K562 (cell line): ENCODE results near the gene OR2B2. TPM values are rescaled to one million over a fixed set of nuclear protein-coding genes. Genes with fewer than 3 reads are reported as not detected.
A peak's percentile ranks its signal among the peaks of the same experiment; 100 is the strongest.

Experiments
- ATF1 ChIP-seq, 2 experiments: fragments of 450-650 bp in 1 of 2; IDR thresholded peaks; 2 replicates each; pipeline ENCODE4 v1.6.1; 2016; ENCODE audit warnings: missing compliant biosample characterization in 1 of 2, missing genetic modification characterization in 1 of 2
- CBFB ChIP-seq: sonication (generic); formaldehyde crosslinking; IDR thresholded peaks from 2 replicates; pipeline ENCODE4 v1.4.0; 2020; ENCODE audit warnings: mild to moderate bottlenecking, missing genetic modification reagents
- CHCHD3 ChIP-seq: fragments of 250-450 bp; sonication (Bioruptor Pico); IDR thresholded peaks from 2 replicates; pipeline ENCODE4 v2.1.2; 2022; ENCODE audit warnings: mild to moderate bottlenecking
- CHD1 ChIP-seq: fragments of 200-600 bp; sonication (generic); IDR thresholded peaks from one replicate; pipeline ENCODE4 v1.6.1; 2012; ENCODE audit warnings: mild to moderate bottlenecking, moderate library complexity, low read length, inconsistent platforms
- FOXK1 ChIP-seq: sonication (generic); formaldehyde crosslinking; IDR thresholded peaks from 2 replicates; pipeline ENCODE4 v1.8.0; 2022; ENCODE audit warnings: missing genetic modification reagents, mild to moderate bottlenecking, borderline replicate concordance
- RBBP5 ChIP-seq: fragments of 200-600 bp; sonication (generic); IDR thresholded peaks from 2 replicates; pipeline ENCODE4 v1.6.1; 2012; ENCODE audit warnings: borderline replicate concordance, mild to moderate bottlenecking, low read length, control low read depth, inconsistent platforms; ENCODE audit not compliant: insufficient read depth, poor library complexity, severe bottlenecking
- SMARCB1 ChIP-seq: IDR thresholded peaks from 2 replicates; pipeline ENCODE4 v1.6.1; 2011; ENCODE audit warnings: improper control_type of control experiment, low read depth; ENCODE audit not compliant: insufficient read length
- ZFP1 ChIP-seq: fragments of 450-650 bp; formaldehyde crosslinking; IDR thresholded peaks from 2 replicates; pipeline ENCODE4 v1.4.0; 2020; ENCODE audit warnings: mild to moderate bottlenecking, mixed read lengths
- ZKSCAN1 ChIP-seq: fragments of 150-350 bp; IDR thresholded peaks from 2 replicates; pipeline ENCODE4 v1.6.1; 2016; ENCODE audit warnings: low read depth, low read length
- ZNF696 ChIP-seq: fragments of 250-450 bp; sonication (Bioruptor Pico); conservative IDR thresholded peaks from 2 replicates; pipeline ENCODE4 v1.4.0; 2020; ENCODE audit warnings: mild to moderate bottlenecking, moderate library complexity
- polyA plus RNA-seq, 8 experiments: library from polyadenylated mRNA; depleted of rRNA in 4 of 8; stranded (reverse) in 5 of 8; unstranded in 3 of 8; fragments of >200 nt; fragmentation: Nextera tagmentation in 2 of 8; fragmentation: Illumina TruSeq in 1 of 8; extraction: Ambion mirVana in 2 of 8; extraction: Trizol in 1 of 8; gene quantifications; 2 replicates each; pipeline versions ENCODE4 v1.2.1 to v1.2.3, GENCODE V29; 2011 to 2014; ENCODE audit warnings: inconsistent platforms in 1 of 8, missing spikeins in 1 of 8
- total RNA-seq, 7 experiments: library from RNA; depleted of rRNA in 6 of 7; stranded (reverse); fragments of >200 nt in 6 of 7; fragmentation: Illumina TruSeq in 2 of 7; extraction: Trizol in 2 of 7; gene quantifications; 2 replicates each; pipeline versions ENCODE4 v1.2.1 to v1.2.3, GENCODE V29; 2011 to 2021; ENCODE audit warnings: low replicate concordance in 1 of 7
- TF ChIP-seq, protein P1 (sequence below), 2 experiments: fragments of 450-650 bp; formaldehyde crosslinking in 1 of 2; IDR thresholded peaks; 2 replicates each; pipeline versions ENCODE4 v1.4.0 to v1.6.1; 2014 to 2020; ENCODE audit warnings: mild to moderate bottlenecking in 2 of 2, borderline replicate concordance in 1 of 2, low read depth in 1 of 2
- TF ChIP-seq, protein P2 (sequence below): sonication (generic); formaldehyde crosslinking; IDR thresholded peaks from 2 replicates; pipeline ENCODE4 v1.8.0; 2022; ENCODE audit warnings: missing genetic modification reagents, mild to moderate bottlenecking, borderline replicate concordance
- TF ChIP-seq, protein P3 (sequence below): fragments of 450-650 bp; IDR thresholded peaks from 2 replicates; pipeline ENCODE4 v1.6.1; 2014; ENCODE audit warnings: low read depth, mild to moderate bottlenecking, moderate library complexity, borderline replicate concordance
- TF ChIP-seq, protein P4 (sequence below): fragments of 250-450 bp; sonication (Bioruptor Pico); IDR thresholded peaks from 2 replicates; pipeline ENCODE4 v1.8.0; 2021; ENCODE audit warnings: mild to moderate bottlenecking, moderate library complexity

The OR2B2 gene
- total and polyA plus RNA-seq, 9 of the 15 experiments (the other 6 are each of a cell fraction or from before 2014, with no cell fraction given), result 0.24 TPM; not detected in 8

DNA sequence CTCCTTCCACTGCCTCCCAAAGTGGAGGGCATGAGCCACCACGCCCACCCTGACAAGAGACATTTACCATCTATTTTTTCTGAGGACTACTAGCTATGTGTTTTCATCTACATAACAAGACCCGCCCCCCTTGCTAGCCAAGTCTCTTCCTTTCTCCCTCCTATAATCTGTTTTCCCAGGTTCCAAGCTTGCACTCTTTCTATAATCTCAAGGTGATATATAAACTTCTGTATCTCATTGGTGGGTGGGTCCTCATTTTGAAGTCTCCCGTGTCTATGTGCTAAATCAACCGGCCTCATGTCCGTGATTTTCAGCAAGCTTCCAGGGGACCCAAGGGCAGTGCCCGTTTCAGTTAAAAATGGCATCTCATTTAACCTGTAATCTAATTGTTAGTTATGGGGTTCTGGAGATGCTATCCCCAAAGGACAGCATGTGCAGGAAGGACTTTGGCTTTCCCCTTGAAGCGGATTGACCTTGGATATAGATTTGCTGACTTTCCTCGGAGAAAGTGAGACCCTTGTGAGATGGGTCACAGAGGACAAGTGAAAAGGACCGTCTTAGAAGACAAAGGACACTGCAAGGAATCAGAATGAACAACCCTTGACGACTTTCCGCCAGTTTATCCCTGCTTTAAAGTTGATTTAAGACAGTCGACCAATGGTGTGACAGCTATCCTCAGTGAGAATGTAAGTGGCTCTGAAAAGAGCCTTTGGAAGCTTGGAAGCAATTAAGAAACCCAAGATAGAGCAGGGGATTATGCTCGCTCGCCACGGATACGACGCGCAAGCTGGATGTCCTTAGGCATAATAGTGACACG lies 22.4 kb downstream of the OR2B2 start (continued):
- TF ChIP-seq, protein P1, sequence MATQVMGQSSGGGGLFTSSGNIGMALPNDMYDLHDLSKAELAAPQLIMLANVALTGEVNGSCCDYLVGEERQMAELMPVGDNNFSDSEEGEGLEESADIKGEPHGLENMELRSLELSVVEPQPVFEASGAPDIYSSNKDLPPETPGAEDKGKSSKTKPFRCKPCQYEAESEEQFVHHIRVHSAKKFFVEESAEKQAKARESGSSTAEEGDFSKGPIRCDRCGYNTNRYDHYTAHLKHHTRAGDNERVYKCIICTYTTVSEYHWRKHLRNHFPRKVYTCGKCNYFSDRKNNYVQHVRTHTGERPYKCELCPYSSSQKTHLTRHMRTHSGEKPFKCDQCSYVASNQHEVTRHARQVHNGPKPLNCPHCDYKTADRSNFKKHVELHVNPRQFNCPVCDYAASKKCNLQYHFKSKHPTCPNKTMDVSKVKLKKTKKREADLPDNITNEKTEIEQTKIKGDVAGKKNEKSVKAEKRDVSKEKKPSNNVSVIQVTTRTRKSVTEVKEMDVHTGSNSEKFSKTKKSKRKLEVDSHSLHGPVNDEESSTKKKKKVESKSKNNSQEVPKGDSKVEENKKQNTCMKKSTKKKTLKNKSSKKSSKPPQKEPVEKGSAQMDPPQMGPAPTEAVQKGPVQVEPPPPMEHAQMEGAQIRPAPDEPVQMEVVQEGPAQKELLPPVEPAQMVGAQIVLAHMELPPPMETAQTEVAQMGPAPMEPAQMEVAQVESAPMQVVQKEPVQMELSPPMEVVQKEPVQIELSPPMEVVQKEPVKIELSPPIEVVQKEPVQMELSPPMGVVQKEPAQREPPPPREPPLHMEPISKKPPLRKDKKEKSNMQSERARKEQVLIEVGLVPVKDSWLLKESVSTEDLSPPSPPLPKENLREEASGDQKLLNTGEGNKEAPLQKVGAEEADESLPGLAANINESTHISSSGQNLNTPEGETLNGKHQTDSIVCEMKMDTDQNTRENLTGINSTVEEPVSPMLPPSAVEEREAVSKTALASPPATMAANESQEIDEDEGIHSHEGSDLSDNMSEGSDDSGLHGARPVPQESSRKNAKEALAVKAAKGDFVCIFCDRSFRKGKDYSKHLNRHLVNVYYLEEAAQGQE (IDR thresholded peaks at IDR 0.05; ENCODE audit: borderline replicate concordance), result no peak
- TF ChIP-seq, protein P1 (CRISPR knock-in tag; IDR thresholded peaks at IDR 0.05; ENCODE audit: low read depth), result no peak
- TF ChIP-seq, protein P2, sequence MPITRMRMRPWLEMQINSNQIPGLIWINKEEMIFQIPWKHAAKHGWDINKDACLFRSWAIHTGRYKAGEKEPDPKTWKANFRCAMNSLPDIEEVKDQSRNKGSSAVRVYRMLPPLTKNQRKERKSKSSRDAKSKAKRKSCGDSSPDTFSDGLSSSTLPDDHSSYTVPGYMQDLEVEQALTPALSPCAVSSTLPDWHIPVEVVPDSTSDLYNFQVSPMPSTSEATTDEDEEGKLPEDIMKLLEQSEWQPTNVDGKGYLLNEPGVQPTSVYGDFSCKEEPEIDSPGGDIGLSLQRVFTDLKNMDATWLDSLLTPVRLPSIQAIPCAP (CRISPR knock-in tag), result no peak
- TF ChIP-seq, protein P3, sequence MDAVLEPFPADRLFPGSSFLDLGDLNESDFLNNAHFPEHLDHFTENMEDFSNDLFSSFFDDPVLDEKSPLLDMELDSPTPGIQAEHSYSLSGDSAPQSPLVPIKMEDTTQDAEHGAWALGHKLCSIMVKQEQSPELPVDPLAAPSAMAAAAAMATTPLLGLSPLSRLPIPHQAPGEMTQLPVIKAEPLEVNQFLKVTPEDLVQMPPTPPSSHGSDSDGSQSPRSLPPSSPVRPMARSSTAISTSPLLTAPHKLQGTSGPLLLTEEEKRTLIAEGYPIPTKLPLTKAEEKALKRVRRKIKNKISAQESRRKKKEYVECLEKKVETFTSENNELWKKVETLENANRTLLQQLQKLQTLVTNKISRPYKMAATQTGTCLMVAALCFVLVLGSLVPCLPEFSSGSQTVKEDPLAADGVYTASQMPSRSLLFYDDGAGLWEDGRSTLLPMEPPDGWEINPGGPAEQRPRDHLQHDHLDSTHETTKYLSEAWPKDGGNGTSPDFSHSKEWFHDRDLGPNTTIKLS, result no peak
- TF ChIP-seq FOXK1 (CRISPR knock-in tag) (0 out of 2 replicates have a peak, but pooled peaks have one; percentile 46), CHCHD3 (CRISPR knock-in tag) (0 out of 2 replicates have a peak, but pooled peaks have one; percentile 77), CHD1 (peak; percentile 8), CBFB (CRISPR knock-in tag) (no peak), SMARCB1 (no peak), ZNF696 (no peak), ZFP1 (CRISPR knock-in tag) (0 out of 2 replicates have a peak, but pooled peaks have one; percentile 16), ATF1 (CRISPR knock-in tag; IDR thresholded peaks at IDR 0.05) (no peak), ATF1 (tag; IDR thresholded peaks at IDR 0.05) (no peak), ZKSCAN1 (no peak), RBBP5 (no peak)
- TF ChIP-seq, protein P4, sequence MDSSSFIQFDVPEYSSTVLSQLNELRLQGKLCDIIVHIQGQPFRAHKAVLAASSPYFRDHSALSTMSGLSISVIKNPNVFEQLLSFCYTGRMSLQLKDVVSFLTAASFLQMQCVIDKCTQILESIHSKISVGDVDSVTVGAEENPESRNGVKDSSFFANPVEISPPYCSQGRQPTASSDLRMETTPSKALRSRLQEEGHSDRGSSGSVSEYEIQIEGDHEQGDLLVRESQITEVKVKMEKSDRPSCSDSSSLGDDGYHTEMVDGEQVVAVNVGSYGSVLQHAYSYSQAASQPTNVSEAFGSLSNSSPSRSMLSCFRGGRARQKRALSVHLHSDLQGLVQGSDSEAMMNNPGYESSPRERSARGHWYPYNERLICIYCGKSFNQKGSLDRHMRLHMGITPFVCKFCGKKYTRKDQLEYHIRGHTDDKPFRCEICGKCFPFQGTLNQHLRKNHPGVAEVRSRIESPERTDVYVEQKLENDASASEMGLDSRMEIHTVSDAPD (CRISPR knock-in tag), result no peak
